NCI-H1930 (cell line): ENCODE results near the gene MORC2.

Experiments used
- DNase-seq, 2 experiments: peaks; one replicate each; lab custom pipeline; 2025; lab: John Stamatoyannopoulos, UW

MORC2 gene

DNA sequence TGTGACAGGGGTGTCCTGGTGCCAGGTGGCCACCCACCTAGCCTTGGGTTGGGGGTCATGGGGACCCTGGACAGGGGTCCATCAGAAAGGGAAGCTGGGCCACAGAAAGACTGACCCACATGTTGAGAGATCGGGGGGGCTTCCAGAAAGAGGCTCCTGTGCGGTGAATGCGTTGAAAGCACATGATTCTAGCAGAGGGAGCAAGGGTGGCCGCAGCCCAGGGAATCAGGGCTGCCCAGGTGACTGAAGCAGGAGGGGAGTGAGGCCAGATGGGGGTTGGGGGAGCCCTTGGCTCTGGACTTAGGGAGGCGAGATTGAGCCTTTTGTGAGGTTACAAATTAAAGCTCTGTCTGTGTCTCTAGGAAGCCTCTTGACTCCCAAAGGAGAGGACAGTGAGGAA, 80.7 kb downstream of the MORC2 start:
- DNase-seq = no peak

DNA sequence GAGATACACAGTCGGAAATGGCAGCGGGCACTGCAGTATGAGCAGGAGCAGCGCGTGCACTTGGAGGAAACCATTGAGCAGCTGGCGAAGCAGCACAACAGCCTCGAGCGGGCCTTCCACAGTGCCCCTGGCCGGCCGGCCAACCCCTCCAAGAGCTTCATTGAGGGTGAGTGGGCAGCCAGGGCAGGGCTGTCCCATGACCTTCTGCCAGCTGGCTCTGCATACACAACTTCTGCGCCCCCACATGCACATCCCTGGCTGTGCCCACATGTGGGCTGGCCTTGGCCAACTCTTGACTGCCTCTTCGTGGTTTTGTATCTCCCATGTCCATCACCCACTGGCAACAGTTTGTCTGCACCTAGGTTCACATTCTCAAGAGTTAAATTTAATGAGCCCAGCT, 81.1 kb downstream of the MORC2 start:
- DNase-seq = no peak

- no peak for DNase-seq
Observed at GRCh38 chr22:30885591-30885990, 83.0 kb downstream of the MORC2 start.

- DNase-seq = no peak
Observed at GRCh38 chr22:30885001-30885366, 83.6 kb downstream of the MORC2 start.

- no peak for DNase-seq
Observed at GRCh38 chr22:30884211-30885000, 84.2 kb downstream of the MORC2 start.

DNA sequence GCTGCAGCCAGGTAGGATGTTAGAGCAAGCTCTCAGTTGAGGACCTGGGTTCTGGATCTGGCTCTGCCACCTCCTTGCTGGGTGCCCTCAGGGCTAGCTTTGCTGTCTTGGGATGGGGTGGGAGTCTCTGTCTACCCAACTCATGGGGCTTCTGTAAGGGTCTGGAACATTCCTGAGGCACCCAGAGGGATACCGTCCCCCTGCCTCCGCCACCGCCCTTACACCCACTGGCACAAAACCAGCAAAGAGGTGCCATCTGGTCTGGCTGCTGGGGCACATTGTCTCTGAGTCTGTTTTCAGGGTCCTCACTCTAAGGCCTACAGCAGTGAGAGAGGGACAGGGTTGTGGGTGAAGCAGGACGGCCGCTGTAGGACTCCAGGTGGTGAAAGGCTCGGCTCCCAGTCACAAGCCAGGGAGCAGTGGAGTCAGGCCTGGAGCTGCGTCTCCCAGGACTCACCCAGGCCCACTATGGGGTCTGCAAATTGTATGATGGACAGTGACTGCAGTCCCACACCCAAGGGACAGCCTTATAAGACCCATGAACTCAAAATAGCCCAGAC, 84.9 kb downstream of the MORC2 start:
- DNase-seq = no peak

- no peak for DNase-seq
Observed at GRCh38 chr22:30882974-30883533, 85.5 kb downstream of the MORC2 start.

DNA sequence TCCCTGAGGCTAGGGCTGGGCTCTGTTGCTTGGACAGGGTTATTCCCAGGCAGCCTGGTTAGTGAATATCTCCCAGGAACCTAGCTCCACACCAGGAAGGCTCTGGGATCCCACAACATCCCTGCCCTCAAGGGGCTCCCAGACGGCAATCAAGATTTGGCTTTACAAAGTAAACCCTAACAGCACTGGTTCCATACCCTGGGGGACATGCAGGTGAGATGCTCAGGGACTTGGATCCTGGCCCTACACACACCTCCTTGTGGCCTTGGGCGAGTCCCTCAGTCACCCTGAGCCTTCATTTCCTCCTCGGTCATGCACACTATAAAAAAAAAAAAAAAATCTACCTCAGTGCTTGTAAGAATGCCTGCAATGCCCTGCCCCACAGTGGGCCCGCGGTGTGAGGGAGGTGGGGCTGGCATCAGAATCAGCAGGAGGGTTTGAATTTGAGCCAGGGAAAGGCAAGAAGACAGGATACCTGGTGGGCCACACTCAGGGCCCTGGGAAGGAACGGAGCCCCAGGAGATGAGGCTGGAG, 86.3 kb downstream of the MORC2 start:
- no peak for DNase-seq

GRCh38 chr22:30881361-30882183, 87.0 kb downstream of the MORC2 start:
- no peak for DNase-seq

GRCh38 chr22:30880847-30881246, 87.7 kb downstream of the MORC2 start:
- DNase-seq = no peak

GRCh38 chr22:30880181-30880601, 88.4 kb downstream of the MORC2 start:
- no peak for DNase-seq

DNA sequence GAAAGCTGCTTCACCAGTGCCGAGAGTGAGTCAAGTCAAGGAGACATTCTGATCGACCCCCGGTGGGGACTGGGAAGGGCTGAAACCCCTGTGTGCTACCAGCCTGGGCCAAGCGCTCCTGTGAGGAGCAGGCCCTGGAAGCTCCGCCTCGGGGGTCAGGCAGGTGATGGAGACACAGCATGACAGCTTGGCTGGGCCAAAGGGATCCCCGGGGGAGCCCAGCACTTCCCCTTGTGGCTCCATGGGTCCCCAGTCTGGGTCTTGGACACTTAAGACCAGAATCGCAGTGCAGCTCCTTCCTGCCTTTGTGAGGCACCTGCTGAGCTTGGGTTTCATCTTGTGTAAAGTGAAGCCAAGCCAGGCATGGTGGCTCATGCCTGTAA, 89.2 kb downstream of the MORC2 start:
- no peak for DNase-seq

DNA sequence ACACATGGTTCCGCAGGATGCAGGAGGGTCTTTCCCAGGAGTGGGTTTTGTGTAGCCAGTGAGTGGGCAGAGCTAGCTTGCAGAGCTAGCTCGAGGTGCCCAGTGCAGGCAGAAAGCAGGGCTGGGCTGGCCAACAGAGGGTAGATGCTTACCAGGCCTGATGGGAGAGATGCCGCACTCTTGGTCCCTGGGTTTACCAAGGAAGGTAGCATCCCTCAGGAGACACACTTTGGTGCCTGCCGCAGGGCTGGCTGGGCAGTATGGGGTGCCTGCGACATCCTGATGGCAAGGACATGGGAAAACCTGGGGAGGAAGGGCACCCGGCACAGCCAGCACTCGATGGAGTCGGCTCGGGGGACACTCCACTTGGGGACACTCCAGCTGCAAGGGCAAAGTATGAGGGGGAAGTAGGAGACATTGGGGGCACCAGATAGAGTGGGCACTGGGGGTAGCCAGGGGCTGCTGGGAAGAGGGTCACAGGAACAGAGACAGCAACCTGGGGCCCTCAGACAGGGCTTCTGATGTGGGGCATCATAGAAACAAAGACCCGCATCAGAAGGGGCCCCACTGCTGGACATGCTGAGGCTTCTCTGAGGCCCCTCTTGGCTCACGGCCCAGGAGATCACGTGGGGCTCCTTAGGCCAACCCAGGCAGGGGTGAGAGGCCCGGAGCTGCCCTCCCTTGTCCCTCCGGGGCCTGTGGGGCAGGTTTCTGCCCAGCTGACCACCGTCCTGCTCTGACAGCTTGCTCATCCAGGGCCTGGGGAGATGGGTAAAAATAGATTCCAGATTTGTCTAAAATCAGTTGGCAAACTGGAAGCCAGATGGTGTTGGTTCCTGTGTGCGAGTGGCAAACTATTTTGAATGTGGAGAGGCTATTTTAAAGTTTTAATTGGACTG, 89.8 kb downstream of the MORC2 start:
- DNase-seq = no peak

DNA sequence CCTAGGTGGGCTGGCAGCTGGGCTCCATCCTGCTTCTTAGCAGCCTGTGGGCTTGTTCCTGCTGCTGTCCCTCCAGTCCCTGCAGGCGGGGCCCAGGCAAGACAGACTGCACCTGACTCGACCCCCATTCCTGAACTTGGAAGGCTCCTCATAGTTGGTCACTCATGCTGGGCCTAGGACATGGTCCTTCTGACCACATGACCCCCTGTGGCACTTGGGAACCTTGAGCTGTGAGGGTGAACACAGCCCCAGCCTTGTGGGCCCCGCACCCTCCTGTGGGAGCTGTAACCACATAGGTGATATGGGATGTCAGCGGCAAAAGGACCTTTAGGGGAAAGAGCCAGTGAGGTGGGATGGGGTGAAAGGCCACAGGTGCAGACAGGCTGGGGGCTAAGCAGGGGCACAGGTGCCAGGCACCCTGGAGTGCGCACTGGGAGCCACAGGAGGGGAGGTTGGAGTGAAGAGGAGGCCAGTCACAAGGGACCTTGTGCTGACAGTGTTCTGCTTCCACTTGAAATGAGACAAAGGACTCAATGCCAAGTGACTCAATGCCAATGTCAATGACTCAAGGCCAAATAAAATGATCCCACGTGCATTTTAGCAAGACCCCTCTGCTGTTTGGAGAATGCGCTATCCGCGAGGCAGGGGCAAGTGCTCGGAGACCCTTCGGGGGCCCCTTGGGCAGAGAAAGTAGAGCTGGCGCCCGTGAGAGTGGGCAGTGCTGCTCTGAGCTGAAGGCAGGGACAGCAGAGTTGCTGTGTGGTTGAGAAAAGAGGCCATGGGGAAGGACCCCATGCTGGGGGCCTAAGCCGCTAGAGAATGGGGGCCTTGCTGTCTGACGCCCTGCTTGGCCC, 90.7 kb downstream of the MORC2 start:
- DNase-seq = no peak

DNA sequence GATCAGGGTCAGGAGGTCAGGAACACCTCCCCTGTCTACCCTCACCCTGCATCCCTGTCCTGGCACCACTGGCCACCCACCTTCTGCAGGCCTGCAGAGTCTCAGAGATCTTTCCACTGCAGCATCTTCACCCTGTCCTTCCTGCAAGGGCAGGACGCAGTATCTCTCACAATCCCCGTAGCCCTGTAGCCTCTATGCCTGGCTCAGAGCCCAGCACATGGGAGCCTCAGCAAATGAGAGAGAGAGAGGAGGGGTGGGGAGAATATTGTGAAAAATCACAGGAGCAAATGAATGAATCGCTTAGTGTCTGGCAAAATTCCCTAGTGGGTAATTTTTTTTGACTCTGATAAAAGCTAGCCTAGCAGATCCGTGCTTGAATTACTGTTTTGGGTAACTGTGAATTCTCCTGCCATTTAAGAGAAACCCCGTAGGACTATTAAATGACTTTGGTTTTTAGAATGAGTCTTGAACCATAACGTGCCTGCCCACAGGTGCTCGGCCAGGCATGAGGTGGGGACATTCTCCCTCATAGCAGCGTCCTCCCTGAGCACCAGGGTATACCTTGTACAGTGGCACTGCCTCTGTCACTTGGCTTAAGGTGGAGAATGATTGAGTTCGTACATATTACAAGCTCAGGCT, 91.5 kb downstream of the MORC2 start:
- no peak for DNase-seq

- no peak for DNase-seq
Observed at GRCh38 chr22:30876221-30876751, 92.3 kb downstream of the MORC2 start.

- DNase-seq = no peak
Observed at GRCh38 chr22:30875481-30876215, 92.9 kb downstream of the MORC2 start.
